ENCODE measurements around the gene CTU2.

GRCh38 chr16:88762258-88762870 is 56.1 kb downstream of the CTU2 start:
- TF ChIP-seq CTCF (IDR thresholded peaks at IDR 0.05) (no peak), EZH2 (IDR thresholded peaks at IDR 0.05; ENCODE audit: borderline replicate concordance, insufficient read depth, low read depth, low read length, poor library complexity, severe bottlenecking) (no peak)
